NCI-H226 (cell line): ENCODE measurements around the gene CASZ1.
A peak's percentile ranks its signal among the peaks of the same experiment; 100 is the strongest.

Experiments
- DNase-seq: peaks from one replicate; pipeline ENCODE4 v3.0.0-alpha.2; 2015

CASZ1 gene

GRCh38 chr1:10744654-10745238 is 51.7 kb downstream of the CASZ1 start:
- DNase-seq = no peak

GRCh38 chr1:10744029-10744428 is 52.4 kb downstream of the CASZ1 start:
- DNase-seq = no peak

GRCh38 chr1:10741696-10742095 is 54.8 kb downstream of the CASZ1 start:
- no peak for DNase-seq

DNA sequence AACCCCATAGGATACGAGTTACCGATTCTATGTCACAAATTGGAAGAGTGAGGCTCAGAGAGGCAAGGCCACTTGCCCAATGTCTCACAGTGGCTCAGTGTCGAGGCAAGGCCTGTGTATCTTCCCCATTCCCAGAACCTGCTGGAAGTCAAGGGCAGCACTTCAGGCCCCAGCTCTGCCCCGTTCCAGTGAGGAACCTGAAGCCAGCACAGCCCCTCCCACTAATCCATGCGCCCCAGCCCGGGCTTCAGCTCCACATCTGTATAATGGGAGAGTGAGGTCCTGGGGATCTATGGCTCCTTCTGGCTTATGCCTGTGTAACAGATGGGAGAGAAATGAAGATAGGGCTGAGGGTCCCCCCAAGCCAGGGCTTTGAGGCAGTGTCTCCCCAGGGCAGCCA is 56.3 kb downstream of the CASZ1 start:
- no peak for DNase-seq

DNA sequence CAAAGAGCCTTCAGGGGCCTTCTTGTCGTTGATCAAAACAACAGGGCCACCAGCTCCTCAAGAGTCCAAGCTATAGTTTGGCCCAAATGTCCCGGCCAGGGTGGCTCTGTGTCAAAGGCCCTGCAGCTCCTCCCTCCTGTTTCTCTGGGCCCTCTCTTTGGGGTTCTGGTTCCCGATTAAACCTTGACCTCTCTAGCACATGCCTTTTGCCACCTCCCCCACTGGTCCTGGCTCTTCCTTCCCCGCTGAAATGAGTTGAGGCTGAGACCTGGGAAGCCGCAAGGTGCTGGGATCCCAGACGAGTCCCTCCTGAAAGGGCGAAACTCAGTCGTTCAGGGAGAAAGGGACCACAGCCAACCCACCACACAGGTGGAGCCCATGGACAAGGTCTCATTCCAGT is 56.9 kb downstream of the CASZ1 start:
- no peak for DNase-seq

DNA sequence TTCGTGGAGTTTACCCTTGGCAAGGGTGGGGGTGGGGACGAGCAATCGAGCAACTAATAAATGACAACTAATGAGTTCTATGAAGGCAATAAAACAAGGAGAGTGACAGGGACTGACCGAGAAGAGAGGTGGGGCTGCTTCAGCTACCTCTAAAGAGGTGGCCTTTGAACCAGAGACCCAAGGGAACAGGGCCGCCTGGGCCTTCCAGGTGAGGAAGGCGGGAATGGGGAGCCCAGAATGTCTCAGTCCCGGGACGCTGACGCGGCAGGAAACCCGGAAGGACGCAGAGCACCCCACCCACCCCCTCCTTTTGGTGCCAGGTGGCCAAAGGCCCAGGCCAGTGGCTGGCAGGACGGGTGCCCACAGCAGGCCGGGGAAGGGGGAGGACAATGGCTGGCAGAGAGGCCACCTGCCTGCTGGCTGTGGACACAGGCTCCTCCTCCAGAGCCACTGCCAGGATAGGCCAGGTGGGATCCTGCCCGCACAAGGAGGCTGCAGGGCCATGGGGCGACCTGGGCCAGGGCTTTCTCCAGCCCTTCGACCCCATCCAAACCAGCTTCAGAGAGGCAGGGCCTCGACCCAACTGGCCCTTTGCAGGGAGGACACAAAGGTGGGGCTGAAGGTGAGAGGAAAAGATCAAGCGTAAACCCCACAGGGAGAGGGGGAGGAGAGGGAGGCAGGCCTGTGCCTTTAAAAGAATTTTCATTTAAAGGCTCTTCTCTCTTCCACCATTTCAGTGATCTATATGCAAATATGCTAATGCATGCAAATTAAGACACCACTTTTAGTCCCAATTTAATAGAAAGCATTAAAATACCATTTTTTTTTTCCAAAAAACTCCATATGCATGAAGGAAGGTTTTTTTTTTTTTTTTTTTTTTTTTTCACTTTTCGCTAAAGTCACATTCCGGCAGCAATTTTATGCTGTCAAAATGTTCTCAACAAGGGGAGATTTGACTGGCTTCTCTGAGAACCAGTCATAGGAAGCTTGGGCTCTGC is 58.1 kb downstream of the CASZ1 start:
- no peak for DNase-seq

DNA sequence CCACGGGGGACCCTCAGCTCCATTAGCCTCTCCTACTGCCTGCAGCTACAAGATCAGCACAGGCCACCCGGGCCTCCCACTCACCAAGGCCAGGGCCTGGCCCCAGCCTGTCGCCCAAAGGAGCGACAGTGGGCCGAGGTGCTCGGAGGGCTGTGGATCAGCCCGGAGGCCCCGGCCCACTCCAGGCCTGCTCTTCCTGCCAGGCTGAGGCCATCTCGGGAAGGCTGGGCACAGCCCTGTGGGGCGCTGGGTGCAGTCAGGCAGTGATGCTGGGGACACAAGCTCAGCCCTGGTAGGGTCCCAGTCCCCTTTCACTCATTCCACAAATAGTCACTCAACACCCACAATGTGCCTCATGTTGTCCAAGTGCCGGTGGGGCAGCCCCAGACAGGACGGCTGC is 58.8 kb downstream of the CASZ1 start:
- no peak for DNase-seq

DNA sequence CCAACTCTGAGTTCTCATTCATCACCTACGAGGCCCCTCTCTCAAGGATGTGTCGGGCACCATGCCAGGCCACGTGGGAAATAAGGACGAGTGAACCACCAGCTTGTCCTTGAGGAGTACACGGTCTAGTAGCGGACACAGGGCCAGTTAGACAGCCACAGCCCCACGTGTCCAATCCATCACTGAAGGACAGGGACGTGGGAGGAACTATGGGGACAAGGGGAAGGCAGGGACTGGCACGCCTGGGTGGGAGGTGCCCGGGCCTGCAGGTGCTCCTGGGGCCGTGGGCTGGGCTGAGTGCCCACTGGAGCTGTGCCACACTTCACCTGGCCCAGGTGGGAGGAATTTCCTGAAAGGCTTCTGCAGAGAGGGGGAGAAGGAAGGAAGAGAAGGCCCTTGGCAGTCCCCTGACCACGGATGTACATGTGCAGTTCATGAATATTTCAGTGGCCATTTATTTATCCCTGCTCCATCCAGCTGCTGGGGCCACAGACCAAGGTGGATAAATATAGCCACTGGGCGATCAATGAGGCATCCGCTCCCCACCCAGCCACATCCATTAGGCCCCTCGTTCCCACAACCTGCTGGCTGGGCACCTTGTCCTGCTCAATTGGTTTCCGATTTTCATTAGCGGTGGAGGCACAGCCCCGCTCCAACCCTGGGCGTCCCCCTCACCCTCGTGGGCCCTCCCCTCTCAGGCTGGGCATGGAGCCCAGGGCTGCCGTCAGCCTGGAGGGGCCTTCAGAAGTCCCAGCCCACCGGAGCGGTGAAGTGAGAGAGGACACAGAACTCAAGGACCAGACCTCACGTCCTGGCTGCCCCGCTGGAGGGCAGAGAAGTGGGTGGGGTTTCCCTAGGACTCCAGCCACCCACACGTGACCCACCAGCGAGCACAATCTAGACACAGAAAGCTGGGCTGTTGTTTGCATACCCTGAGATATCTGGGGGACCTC is 59.5 kb downstream of the CASZ1 start:
- no peak for DNase-seq

DNA sequence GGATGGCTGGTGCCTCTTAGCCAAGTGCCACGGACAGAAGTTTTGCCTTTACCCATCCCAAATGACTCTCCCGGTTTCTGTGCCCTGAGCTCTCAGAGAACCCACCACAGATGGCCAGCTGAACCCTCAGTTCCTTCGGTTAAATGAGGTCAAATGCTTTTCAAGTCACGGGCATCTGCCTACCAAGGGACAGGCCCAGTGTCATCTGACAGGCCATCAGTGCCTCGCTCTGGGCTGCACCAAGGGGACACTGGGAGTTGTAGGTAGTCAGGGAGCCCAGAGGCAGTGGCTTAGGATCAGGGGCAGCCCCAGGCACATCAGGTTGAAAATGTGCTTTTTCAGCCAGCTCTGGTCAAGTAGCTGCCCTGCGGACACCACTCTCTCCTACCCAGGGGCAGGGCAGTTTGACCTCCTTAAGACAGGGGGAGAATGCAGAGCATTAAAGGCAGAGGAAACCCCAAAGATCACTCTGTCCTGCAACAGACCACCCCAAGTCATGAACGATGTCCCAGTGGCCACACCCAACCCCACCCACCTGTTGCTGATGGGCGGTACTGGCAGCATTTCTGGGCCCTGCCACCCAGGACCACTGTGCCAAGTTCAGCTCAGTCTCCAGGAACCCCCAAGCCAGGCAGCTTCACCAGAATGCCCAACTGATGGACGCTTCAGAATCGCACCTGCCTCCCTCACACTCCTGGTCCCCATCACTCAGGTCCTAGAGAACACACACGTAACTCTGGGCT is 60.7 kb downstream of the CASZ1 start:
- no peak for DNase-seq

- no peak for DNase-seq
These were observed 61.4 kb downstream of the CASZ1 start for GRCh38 chr1:10734962-10735544.

DNA sequence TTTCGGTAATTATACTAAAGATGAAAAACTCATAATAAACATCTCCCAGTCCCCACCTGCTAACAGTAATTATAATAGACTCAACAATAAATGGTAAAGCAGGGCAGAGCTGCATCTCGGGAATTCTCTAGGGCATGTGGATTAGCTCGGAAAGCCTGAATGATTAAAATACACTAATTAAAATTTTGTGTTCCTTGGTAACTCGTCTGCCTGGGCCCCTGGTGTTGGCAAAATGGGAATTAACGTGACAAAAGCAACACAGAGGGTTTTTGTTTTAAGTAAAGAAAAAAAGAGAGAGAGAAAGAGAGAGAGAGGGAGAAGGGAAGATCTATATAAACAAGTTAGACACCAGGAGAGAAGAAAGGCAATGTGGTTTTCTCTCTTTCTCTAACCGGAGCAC is 62.1 kb downstream of the CASZ1 start:
- no peak for DNase-seq

- no peak for DNase-seq
These were observed 62.7 kb downstream of the CASZ1 start for GRCh38 chr1:10733474-10734366.

DNA sequence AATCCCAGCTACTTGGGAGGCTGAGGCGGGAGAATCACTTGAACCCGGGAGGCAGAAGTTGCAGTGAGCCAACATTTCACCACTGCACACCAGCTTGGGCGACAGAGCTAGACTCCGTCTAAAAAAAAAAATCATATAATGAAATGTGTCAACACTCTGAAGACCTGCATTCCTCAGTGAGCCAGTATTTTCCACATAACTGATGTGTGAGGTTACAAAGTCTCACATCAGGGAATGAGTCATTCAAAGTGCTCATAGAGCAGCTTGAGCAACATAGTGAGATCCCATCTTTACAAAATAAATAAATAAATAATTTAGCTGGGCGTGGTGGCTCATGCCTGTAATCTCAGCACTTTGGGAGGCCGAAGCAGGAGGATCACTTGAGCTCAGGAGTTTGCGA is 65.5 kb downstream of the CASZ1 start:
- DNase-seq = peak; percentile 92

- DNase-seq = no peak
These were observed 67.6 kb downstream of the CASZ1 start for GRCh38 chr1:10728595-10729410.

DNA sequence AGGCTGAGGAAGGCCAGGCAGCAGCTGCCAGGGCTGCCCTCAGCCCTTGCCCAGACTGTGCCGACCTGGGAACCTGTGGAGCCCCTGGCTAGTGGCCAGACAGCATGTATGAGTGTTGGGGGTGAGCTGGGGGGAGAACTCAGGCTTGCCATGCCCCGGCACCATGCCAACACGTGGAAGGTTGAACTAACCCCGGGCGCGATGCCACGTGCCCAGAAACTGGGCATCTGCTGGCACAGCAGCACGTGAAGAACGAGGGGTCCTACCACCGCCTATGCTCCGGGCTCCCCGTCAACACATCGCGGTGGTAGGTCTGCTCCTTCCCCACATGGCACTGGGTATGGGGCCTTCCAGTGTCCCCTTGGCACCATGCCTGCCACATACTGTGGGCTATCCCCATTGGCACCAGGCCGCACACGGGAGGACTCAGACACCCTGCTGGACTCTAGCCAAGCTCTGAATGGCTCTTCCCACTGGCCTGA is 68.7 kb downstream of the CASZ1 start:
- DNase-seq = no peak

- DNase-seq = no peak
These were observed 70.1 kb downstream of the CASZ1 start for GRCh38 chr1:10726355-10726754.

GRCh38 chr1:10724948-10725847 is 71.2 kb downstream of the CASZ1 start:
- no peak for DNase-seq

DNA sequence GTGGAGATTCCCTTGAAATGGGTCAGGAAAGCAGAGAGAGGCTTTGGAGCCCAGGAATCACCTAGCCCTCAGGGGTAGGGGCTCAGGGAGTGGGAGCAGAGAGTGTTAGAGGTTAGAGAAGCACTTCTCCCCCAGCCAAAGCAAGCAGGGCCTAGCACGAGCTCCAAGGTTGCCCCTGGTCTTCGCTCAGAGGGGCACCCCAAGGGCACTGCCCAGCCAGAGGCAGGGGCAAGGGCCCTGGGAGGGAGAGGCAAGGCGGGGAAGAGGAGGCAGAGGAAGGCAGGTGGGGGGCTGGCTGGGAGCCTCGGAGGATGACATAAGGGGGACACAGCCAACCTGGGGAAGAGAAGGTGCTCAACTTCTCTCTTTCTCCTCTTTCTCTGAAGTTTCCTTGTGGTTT is 71.9 kb downstream of the CASZ1 start:
- DNase-seq = no peak

DNA sequence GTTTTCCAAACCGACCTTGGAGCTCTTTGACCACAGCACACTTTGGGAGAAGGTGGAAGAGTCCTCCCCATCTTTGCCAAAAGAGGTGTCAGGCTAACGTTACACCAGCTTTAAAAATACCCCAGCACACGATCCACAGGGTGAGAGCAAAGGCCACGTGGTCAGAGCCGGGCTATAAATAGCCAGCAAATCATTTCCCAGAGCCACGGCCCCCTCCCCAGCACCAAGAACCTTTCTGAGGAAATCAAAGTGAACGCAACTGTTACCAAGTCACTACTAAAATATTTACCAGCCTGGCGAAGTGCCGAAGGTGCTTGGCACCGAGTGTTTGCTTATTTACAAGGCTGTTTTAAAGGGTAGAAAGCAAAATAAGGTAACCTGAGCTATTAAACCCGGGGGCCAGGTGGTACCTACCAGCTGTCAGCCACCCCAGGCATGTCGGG is 72.4 kb downstream of the CASZ1 start:
- peak; percentile 37 for DNase-seq
